NCI-H748 treated with DMSO at 0.1 percent for 48 hours (cell line): ENCODE data around the gene KERA.

Experiments used
- DNase-seq: peaks from one replicate; lab custom pipeline; 2025; lab: John Stamatoyannopoulos, UW

KERA gene

GRCh38 chr12:91009319-91009950 lies 48.4 kb downstream of the KERA start:
- DNase-seq = peak; percentile 60

GRCh38 chr12:91007531-91008290 lies 50.1 kb downstream of the KERA start:
- DNase-seq = no peak

GRCh38 chr12:91004872-91005271 lies 53.0 kb downstream of the KERA start, which contains the start of gene EPYC:
Gene EPYC (minus strand): TSS chr12:91004972. CDS start chr12:91002565, 2,407 bp downstream.
- DNase-seq = no peak

GRCh38 chr12:91003737-91004136 lies 54.1 kb downstream of the KERA start:
- no peak for DNase-seq

- no peak for DNase-seq
These were observed 56.5 kb downstream of the KERA start for GRCh38 chr12:91001306-91001705.
